Endometrium (tissue), 2 donors: ENCODE data around the gene LSM7.
"Not testable (repeated sequence)": the region's sequence is repeated elsewhere in the genome, so short reads cannot be mapped to it uniquely, and the experiment has no call there.

Experiments
- FAIRE-seq: peaks from 2 replicates; lab custom pipeline; 2012; peaks lifted over from hg19 to GRCh38; lab: Jason Lieb, UNC
- donor health status: control.
- donor health status: control.

The LSM7 gene

GRCh38 chr19:2300533-2300932 is 27.9 kb downstream of the LSM7 start:
- no peak for FAIRE-seq

GRCh38 chr19:2296141-2296540 is 32.2 kb downstream of the LSM7 start:
- FAIRE-seq = no peak

- no peak for FAIRE-seq
Observed at GRCh38 chr19:2294687-2295335, 33.6 kb downstream of the LSM7 start.

- FAIRE-seq = no peak
Observed at GRCh38 chr19:2291185-2291751, 37.1 kb downstream of the LSM7 start.

GRCh38 chr19:2290441-2291184 is 37.8 kb downstream of the LSM7 start:
- FAIRE-seq = no peak

GRCh38 chr19:2289714-2290435 is 38.5 kb downstream of the LSM7 start:
- no peak for FAIRE-seq

GRCh38 chr19:2288818-2289713 is 39.3 kb downstream of the LSM7 start:
- FAIRE-seq = no peak

GRCh38 chr19:2288338-2288817 is 40.0 kb downstream of the LSM7 start:
- no peak for FAIRE-seq

- FAIRE-seq = no peak
Observed at GRCh38 chr19:2287585-2288337, 40.6 kb downstream of the LSM7 start.

- no peak for FAIRE-seq
Observed at GRCh38 chr19:2286402-2287140, 41.8 kb downstream of the LSM7 start.

GRCh38 chr19:2283835-2284507 is 44.4 kb downstream of the LSM7 start:
- FAIRE-seq = no peak

GRCh38 chr19:2282862-2283237 is 45.5 kb downstream of the LSM7 start:
- FAIRE-seq = no peak

- FAIRE-seq = no peak
Observed at GRCh38 chr19:2282062-2282861, 46.1 kb downstream of the LSM7 start, which contains the start of gene PEAK3. Gene PEAK3, minus strand, starts transcription at chr19:2282175. Its CDS starts 1,244 bp downstream, at chr19:2280931.

GRCh38 chr19:2281265-2282061 is 46.9 kb downstream of the LSM7 start:
- not testable (repeated sequence) for FAIRE-seq

GRCh38 chr19:2280633-2281264 is 47.6 kb downstream of the LSM7 start:
- no peak for FAIRE-seq

- no peak for FAIRE-seq
Observed at GRCh38 chr19:2278459-2279158, 49.8 kb downstream of the LSM7 start.

- FAIRE-seq = no peak
Observed at GRCh38 chr19:2277138-2277537, 51.2 kb downstream of the LSM7 start.
